ENCODE measurements around the gene THAP2. TPM values are rescaled to one million over a fixed set of nuclear protein-coding genes. Genes with fewer than 3 reads are reported as not detected.

THAP2 gene
- total and polyA plus RNA-seq, 3 donors from 2014 or later = 7.7 to 25.8 (median 13.4) TPM

- TF ChIP-seq POLR2A (IDR thresholded peaks at IDR 0.05) = no peak
- no peak for TF ChIP-seq CTCF (IDR thresholded peaks at IDR 0.05)
- Histone ChIP-seq H3K27ac (no peak overlapping the region), H3K4me3 (no peak overlapping the region), H3K4me1 (no peaks in the 10 kb centered on the region), H3K27me3 (no peaks in the 10 kb centered on the region), H3K36me3 (ENCODE audit: low read depth, missing control alignments) (no peaks in the 10 kb centered on the region), H3K9me3 (no peaks in the 10 kb centered on the region)
- no peak for DNase-seq
- intact Hi-C loops (cut with DNase I; ENCODE audit: low total_unique reads) = no loop called here
Observed at GRCh38 chr12:71718611-71719010, 54.5 kb downstream of the THAP2 start.

GRCh38 chr12:71719647-71720370 is 55.7 kb downstream of the THAP2 start:
- TF ChIP-seq CTCF (IDR thresholded peaks at IDR 0.05) = no peak
- no peak for TF ChIP-seq POLR2A (IDR thresholded peaks at IDR 0.05)
- Histone ChIP-seq H3K36me3 (ENCODE audit: low read depth, missing control alignments) (no peaks in the 10 kb centered on the region), H3K9me3 (no peaks in the 10 kb centered on the region), H3K4me1 (no peaks in the 10 kb centered on the region), H3K4me3 (no peak overlapping the region), H3K27me3 (no peaks in the 10 kb centered on the region), H3K27ac (no peak overlapping the region)
- intact Hi-C loops (cut with DNase I; ENCODE audit: low total_unique reads) = no loop called here
- 78 to 87% methylated on average over 5 of the region's 5 CpGs for WGBS, 2 donors
- DNase-seq = no peak

- TF ChIP-seq POLR2A (IDR thresholded peaks at IDR 0.05) = no peak
- Histone ChIP-seq H3K36me3 (ENCODE audit: low read depth, missing control alignments) (no peaks in the 10 kb centered on the region), H3K4me3 (no peak overlapping the region), H3K9me3 (no peaks in the 10 kb centered on the region), H3K27ac (no peak overlapping the region), H3K4me1 (no peaks in the 10 kb centered on the region), H3K27me3 (no peaks in the 10 kb centered on the region)
- WGBS, 2 donors = 64 to 66% methylated on average over 4 of the region's 4 CpGs
- intact Hi-C loops (cut with DNase I; ENCODE audit: low total_unique reads) = no loop called here
- peak; percentile 17 for DNase-seq
Observed at GRCh38 chr12:71721783-71722505, 57.8 kb downstream of the THAP2 start.

- Histone ChIP-seq H3K36me3 (ENCODE audit: low read depth, missing control alignments) (no peaks in the 10 kb centered on the region), H3K9me3 (no peaks in the 10 kb centered on the region), H3K4me3 (no peak overlapping the region), H3K27ac (no peak overlapping the region), H3K4me1 (no peaks in the 10 kb centered on the region), H3K27me3 (no peaks in the 10 kb centered on the region)
- WGBS, 2 donors = 77 to 81% methylated on average over 3 of the region's 3 CpGs
- no peak for TF ChIP-seq POLR2A (IDR thresholded peaks at IDR 0.05)
- no peak for TF ChIP-seq CTCF (IDR thresholded peaks at IDR 0.05)
- no peak for DNase-seq
- intact Hi-C loops (cut with DNase I; ENCODE audit: low total_unique reads) = no loop called here
Observed at GRCh38 chr12:71725011-71725410, 60.9 kb downstream of the THAP2 start.

GRCh38 chr12:71726548-71726947 is 62.4 kb downstream of the THAP2 start:
- Histone ChIP-seq H3K4me1 (no peaks in the 10 kb centered on the region), H3K36me3 (ENCODE audit: low read depth, missing control alignments) (no peaks in the 10 kb centered on the region), H3K4me3 (no peak overlapping the region), H3K27ac (no peak overlapping the region), H3K9me3 (no peaks in the 10 kb centered on the region), H3K27me3 (no peaks in the 10 kb centered on the region)
- no peak for DNase-seq
- 81 to 85% methylated on average over 2 of the region's 2 CpGs for WGBS, 2 donors
- TF ChIP-seq POLR2A (IDR thresholded peaks at IDR 0.05) = no peak
- TF ChIP-seq CTCF (IDR thresholded peaks at IDR 0.05) = no peak
- intact Hi-C loops (cut with DNase I; ENCODE audit: low total_unique reads) = no loop called here

Measured in testis (tissue), 3 donors.